Kidney epithelial cell (primary cell): ENCODE data around the gene ZNF32. TPM values are rescaled to one million over a fixed set of nuclear protein-coding genes. Genes with fewer than 3 reads are reported as not detected.

ENCODE experiments used
- DNase-seq: peaks from one replicate; pipeline ENCODE4 v3.0.0-alpha.2; 2010; ENCODE audit warnings: low read depth
- H3K27me3 ChIP-seq: 2 replicates; pipeline ENCODE4 v1.6.0; 2011; ENCODE audit warnings: low read length; ENCODE audit not compliant: control insufficient read depth, insufficient read depth
- H3K36me3 ChIP-seq: 2 replicates; pipeline ENCODE4 v1.5.1; 2011; ENCODE audit warnings: low read length; ENCODE audit not compliant: control insufficient read depth, insufficient read depth
- H3K4me3 ChIP-seq: 2 replicates; pipeline ENCODE4 v1.5.1; 2011; ENCODE audit warnings: low read depth, mild to moderate bottlenecking, control low read depth, low read length
- CTCF ChIP-seq: IDR thresholded peaks from 2 replicates; pipeline ENCODE4 v1.5.1; 2011; ENCODE audit warnings: mild to moderate bottlenecking, moderate library complexity, low read length, control low read depth, inconsistent platforms; ENCODE audit not compliant: insufficient read depth, poor library complexity, severe bottlenecking
- total RNA-seq: library from RNA; depleted of rRNA; stranded (reverse); fragments of >200 nt; gene quantifications from 2 replicates; pipeline ENCODE4 v1.2.3, GENCODE V29; 2015

The ZNF32 gene
- total RNA-seq, 1 donor from 2014 or later, result 40.3 TPM

- peaks cover 13% of the 10 kb centered on the region for H3K27me3 ChIP-seq
- H3K36me3 ChIP-seq, result no peaks in the 10 kb centered on the region
- no peak for TF ChIP-seq CTCF
- peak overlapping the region; percentile 38 for H3K4me3 ChIP-seq
- DNase-seq, result no peak
Observed at GRCh38 chr10:43689618-43689954, 40.9 kb upstream of the ZNF32 start.

- no peak for DNase-seq
- Histone ChIP-seq H3K36me3 (no peaks in the 10 kb centered on the region), H3K4me3 (peak overlapping the region; percentile 38), H3K27me3 (peaks cover 13% of the 10 kb centered on the region)
- TF ChIP-seq CTCF, result no peak
Observed at GRCh38 chr10:43689007-43689491, 40.4 kb upstream of the ZNF32 start.

- peaks cover 12% of the 10 kb centered on the region for H3K27me3 ChIP-seq
- no peak for DNase-seq
- TF ChIP-seq CTCF, result no peak
- H3K36me3 ChIP-seq, result no peaks in the 10 kb centered on the region
- H3K4me3 ChIP-seq, result no peak overlapping the region
Observed at GRCh38 chr10:43688348-43688892, 39.7 kb upstream of the ZNF32 start.

GRCh38 chr10:43687373-43687772, 38.7 kb upstream of the ZNF32 start:
- no peaks in the 10 kb centered on the region for H3K36me3 ChIP-seq
- no peak for TF ChIP-seq CTCF
- H3K4me3 ChIP-seq, result no peak overlapping the region
- peaks cover 12% of the 10 kb centered on the region for H3K27me3 ChIP-seq
- no peak for DNase-seq

GRCh38 chr10:43686414-43686813, 37.7 kb upstream of the ZNF32 start:
- Histone ChIP-seq H3K27me3 (peaks cover 7% of the 10 kb centered on the region), H3K4me3 (no peak overlapping the region), H3K36me3 (no peaks in the 10 kb centered on the region)
- peak; percentile 4 for TF ChIP-seq CTCF
- DNase-seq, result no peak

GRCh38 chr10:43685744-43686143, 37.1 kb upstream of the ZNF32 start:
- no peak for DNase-seq
- peaks cover 5% of the 10 kb centered on the region for H3K27me3 ChIP-seq
- no peaks in the 10 kb centered on the region for H3K36me3 ChIP-seq
- TF ChIP-seq CTCF, result no peak
- H3K4me3 ChIP-seq, result no peak overlapping the region
